Fibroblast of pulmonary artery (primary cell): Measurements from ENCODE around the gene ZNF286A.

Experiments
- DNase-seq: peaks from one replicate; pipeline ENCODE4 v3.0.0-alpha.2; 2010; ENCODE audit warnings: low read depth
- H3K4me3 ChIP-seq: replicated peaks from 2 replicates; pipeline ENCODE4 v1.5.1; 2011; ENCODE audit warnings: low read depth, mild to moderate bottlenecking, control low read depth, low read length, moderate library complexity
- TF ChIP-seq, protein P1 (sequence below): IDR thresholded peaks from 2 replicates; pipeline ENCODE4 v1.5.1; 2011; ENCODE audit warnings: mild to moderate bottlenecking, control low read depth, low read length, inconsistent platforms; ENCODE audit errors: missing control alignments

ZNF286A gene

DNA sequence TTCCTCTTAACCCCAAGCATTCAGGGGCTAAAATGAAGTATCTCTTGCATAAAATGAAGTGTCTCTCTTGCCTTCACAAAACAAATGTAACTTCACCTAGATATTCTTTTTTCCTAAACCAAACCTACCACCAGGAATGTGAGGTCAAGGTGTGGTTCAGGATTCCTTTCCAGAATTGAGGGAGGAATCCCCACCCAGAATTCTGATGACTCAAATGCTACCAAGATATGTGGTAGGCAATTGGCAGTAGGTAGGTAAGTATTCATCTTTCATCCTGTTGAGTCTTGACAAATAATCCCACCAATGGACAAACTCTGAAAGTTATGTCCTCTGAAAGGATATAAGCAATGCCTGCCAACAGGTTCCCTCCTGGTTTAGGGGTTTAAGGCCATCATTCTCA is 41.7 kb upstream of the ZNF286A start:
- no peak overlapping the region for H3K4me3 ChIP-seq
- TF ChIP-seq, protein P1, sequence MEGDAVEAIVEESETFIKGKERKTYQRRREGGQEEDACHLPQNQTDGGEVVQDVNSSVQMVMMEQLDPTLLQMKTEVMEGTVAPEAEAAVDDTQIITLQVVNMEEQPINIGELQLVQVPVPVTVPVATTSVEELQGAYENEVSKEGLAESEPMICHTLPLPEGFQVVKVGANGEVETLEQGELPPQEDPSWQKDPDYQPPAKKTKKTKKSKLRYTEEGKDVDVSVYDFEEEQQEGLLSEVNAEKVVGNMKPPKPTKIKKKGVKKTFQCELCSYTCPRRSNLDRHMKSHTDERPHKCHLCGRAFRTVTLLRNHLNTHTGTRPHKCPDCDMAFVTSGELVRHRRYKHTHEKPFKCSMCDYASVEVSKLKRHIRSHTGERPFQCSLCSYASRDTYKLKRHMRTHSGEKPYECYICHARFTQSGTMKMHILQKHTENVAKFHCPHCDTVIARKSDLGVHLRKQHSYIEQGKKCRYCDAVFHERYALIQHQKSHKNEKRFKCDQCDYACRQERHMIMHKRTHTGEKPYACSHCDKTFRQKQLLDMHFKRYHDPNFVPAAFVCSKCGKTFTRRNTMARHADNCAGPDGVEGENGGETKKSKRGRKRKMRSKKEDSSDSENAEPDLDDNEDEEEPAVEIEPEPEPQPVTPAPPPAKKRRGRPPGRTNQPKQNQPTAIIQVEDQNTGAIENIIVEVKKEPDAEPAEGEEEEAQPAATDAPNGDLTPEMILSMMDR = no peak
- no peak for DNase-seq

DNA sequence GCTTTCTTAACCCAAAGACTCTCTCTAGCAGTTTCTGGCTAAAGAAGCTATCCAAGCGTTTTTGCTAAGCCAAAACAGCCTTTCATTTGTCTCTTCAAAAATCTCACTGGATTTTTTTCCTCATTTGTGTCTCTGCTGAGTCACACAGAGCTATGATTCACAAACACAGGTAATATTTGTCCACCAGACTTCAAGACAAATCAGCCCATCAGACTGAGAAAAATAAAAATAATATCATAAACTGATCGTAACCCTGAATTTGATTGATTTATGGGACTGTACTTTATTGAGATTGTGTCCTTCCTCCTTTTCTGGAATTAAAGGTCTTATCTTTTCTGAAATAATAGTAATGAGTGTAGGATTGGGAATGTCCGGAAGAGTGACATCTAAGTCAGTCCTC is 41.3 kb upstream of the ZNF286A start:
- TF ChIP-seq, protein P1 = no peak
- DNase-seq = no peak
- H3K4me3 ChIP-seq = no peak overlapping the region

DNA sequence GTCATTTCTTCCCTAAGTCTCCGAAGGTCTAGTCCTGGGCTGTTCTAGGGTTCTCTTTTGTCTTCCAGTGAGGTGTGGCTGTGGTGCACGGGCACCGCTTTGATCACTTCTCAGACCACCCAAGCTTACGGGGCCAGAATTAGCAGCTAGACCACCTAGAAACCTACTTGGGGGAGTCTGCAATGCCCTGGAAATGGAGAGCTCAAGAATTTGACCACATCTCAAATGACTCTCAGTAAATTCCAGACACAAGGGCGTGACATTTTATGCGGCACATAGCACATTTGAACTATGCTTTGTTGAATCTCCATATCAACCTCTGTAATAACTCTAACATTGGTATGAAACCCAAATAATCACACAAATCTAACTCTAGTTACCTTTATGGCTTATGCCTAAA is 40.3 kb upstream of the ZNF286A start:
- H3K4me3 ChIP-seq = no peak overlapping the region
- no peak for DNase-seq
- TF ChIP-seq, protein P1 = no peak

DNA sequence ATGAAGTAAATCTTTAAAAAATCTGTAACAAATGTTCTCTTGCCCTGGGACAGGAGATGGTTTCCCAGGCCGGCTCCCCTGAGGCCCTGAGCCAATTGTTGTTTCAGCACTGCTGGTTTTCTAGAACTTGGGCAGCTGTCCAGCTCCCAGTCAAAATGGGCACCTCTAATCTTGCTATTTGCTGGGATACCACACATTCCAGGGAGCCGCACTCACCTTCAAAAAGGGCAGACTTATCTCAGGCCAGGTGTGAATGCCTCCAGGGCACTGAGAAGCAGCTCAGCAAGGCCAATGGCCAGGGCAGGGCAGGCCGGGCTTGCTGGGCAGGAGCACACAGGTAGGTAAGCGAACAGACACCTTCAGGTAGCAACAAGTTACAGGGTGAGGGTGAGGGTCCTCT is 39.9 kb upstream of the ZNF286A start:
- DNase-seq = peak; percentile 47
- H3K4me3 ChIP-seq = no peak overlapping the region
- TF ChIP-seq, protein P1 = no peak

DNA sequence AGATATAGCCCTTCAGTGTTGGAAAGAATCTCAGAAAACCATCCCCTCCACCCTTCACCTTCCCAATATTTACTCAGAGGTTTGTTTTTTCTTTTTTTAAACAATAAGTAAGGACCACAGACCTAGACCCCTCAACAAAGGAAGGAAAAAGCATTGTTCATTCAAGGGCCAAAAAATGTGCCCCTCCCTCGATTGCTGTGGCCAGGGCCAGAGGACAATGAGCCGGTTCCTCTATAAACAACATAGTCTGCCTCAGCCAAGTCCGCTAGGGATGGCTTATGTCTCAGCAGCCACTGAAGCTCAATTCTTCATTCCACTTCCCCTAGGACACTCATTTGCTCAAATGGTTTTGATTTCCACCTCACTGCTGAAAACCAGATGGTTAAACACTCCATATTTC is 39.5 kb upstream of the ZNF286A start:
- DNase-seq = no peak
- H3K4me3 ChIP-seq = no peak overlapping the region
- TF ChIP-seq, protein P1 = no peak

DNA sequence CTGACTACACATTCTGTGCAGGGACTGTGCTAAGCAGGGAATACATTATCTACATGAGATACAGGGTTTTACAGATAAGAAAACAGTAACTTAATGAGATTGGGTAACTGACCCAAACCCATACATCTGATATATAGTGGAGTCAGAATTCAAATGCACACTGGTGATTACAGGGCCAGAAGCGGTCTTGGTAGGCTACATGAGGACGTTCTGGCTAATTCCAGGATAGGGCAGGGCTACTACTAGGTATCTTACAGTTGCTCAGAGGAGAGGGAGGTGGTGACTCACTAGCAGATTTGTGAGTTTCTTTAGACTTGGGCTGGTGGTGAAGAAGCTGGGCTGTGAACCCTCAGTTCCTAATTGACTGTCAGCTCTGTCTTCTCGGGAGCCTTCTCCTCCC is 36.9 kb upstream of the ZNF286A start:
- no peak for DNase-seq
- H3K4me3 ChIP-seq = no peak overlapping the region
- TF ChIP-seq, protein P1 = no peak

DNA sequence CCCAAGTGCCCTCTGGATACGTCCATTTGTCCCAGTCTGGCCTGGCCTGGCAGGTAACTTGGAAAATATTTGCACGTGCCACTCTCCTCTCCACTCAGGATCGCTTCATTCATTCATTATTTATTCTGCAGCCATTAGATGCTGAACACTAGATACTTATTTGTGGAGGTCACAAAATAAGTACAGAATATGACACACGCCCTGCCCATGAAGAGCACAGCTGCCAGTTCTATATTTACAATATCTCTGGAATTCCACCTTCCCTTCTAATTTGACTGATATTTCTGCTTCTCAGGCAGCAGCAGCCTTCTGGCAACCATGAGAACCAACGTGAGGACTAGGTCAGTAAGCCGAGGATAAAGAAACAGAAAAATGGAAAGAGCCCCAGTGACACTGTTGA is 36.4 kb upstream of the ZNF286A start:
- DNase-seq = no peak
- TF ChIP-seq, protein P1 = no peak
- no peak overlapping the region for H3K4me3 ChIP-seq
